ENCODE results near the gene APOBEC4. TPM values are rescaled to one million over a fixed set of nuclear protein-coding genes. Genes with fewer than 3 reads are reported as not detected.
A peak's percentile ranks its signal among the peaks of the same experiment; 100 is the strongest.

The APOBEC4 gene
- total and polyA plus RNA-seq, 2 of the 8 experiments (the other 6 are each of a cell fraction or from before 2014, with no cell fraction given): not detected

- Histone ChIP-seq H2BK5ac (ENCODE audit: low read depth, low read length) (no peak overlapping the region), H4K20me1 (replicated peaks in 1 of 2; ENCODE audit: control insufficient read depth in 1 of 2, insufficient read depth in 2 of 2, low read length in 2 of 2) (peaks cover 0 to 3% of the 10 kb centered on the region in 2 experiments), H3K9me3 (ENCODE audit: insufficient read depth in 2 of 2, low read depth in 1 of 2, low read length in 1 of 2) (no peaks in the 10 kb centered on the region), H4K91ac (replicated peaks; ENCODE audit: insufficient read length, low read length) (no peak overlapping the region), H3K23ac (ENCODE audit: insufficient read length) (no peak overlapping the region), H3K56ac (replicated peaks; ENCODE audit: insufficient read length, low read depth, low read length) (no peak overlapping the region), H3K23me2 (ENCODE audit: low read depth, low read length) (peaks cover 6% of the 10 kb centered on the region), H3K18ac (ENCODE audit: extremely low read depth, low read length) (no peak overlapping the region), H2AK5ac (ENCODE audit: low read depth, low read length) (no peak overlapping the region), H2BK12ac (ENCODE audit: low read depth, low read length) (no peak overlapping the region), H2BK120ac (replicated peaks; ENCODE audit: low read depth, low read length) (no peak overlapping the region), H3K36me3 (ENCODE audit: control insufficient read depth in 2 of 4, insufficient read depth in 4 of 4, low read length in 3 of 4) (peaks cover 2 to 24% (median 14%) of the 10 kb centered on the region in 4 experiments), H3K14ac (ENCODE audit: insufficient read length) (no peak overlapping the region), H3K4me2 (ENCODE audit: insufficient read depth in 1 of 2, low read depth in 2 of 2, low read length in 2 of 2) (peak overlapping the region in 1 of 2 experiments; percentile 98; a peak in 1 of 4 replicates), H3K4ac (replicated peaks; ENCODE audit: insufficient read length, low read depth, low read length) (no peak overlapping the region), H3K27me3 (replicated peaks in 1 of 4; ENCODE audit: control insufficient read depth in 3 of 4, extremely low read depth in 1 of 4, insufficient read depth in 3 of 4, low read length in 3 of 4) (peaks cover 0 to 7% (median 0%) of the 10 kb centered on the region in 4 experiments; a peak in 3 of 7 replicates), H3K4me1 (replicated peaks in 1 of 4; ENCODE audit: control insufficient read depth in 3 of 4, insufficient read depth in 4 of 4, low read length in 3 of 4) (peaks cover 0 to 10% (median 2%) of the 10 kb centered on the region in 4 experiments; a peak in 3 of 7 replicates), H3K27ac (ENCODE audit: low read depth, low read length) (no peak overlapping the region), H3K9ac (replicated peaks in 1 of 4; ENCODE audit: extremely low read depth in 1 of 4, low read depth in 3 of 4, low read length in 3 of 4) (no peak overlapping the region), H3K79me1 (ENCODE audit: low read depth, low read length) (peaks cover 2% of the 10 kb centered on the region; the same call in 1 of the 2 replicates), H4K8ac (ENCODE audit: extremely low read depth, insufficient read depth, low read length) (no peak overlapping the region), H3K79me2 (ENCODE audit: control insufficient read depth in 1 of 2, insufficient read depth in 2 of 2, low read length in 2 of 2) (peaks cover 0 to 34% of the 10 kb centered on the region in 2 experiments; a peak in 2 of 4 replicates), H2AFZ (ENCODE audit: low read length) (no peak overlapping the region), H2BK20ac (ENCODE audit: low read length) (no peak overlapping the region), H4K5ac (ENCODE audit: insufficient read length, low read depth, low read length) (no peak overlapping the region), H2BK15ac (ENCODE audit: low read length) (no peak overlapping the region), H3K4me3 (ENCODE audit: extremely low read depth in 1 of 4, insufficient read depth in 2 of 4, low read depth in 3 of 4, low read length in 4 of 4) (peak overlapping the region in 1 of 4 experiments; percentile 31; a peak in 1 of 8 replicates)
- WGBS, 2 experiments (ENCODE audit: extremely low coverage in 1 of 2, insufficient coverage in 1 of 2, insufficient read length in 1 of 2, insufficient replicate concordance in 2 of 2, low coverage in 1 of 2, low lambda C conversion rate in 2 of 2, missing lambda C conversion rate in 1 of 2): 76% methylated on average over 2 of the region's 2 CpGs; no CpG with 5 or more reads in 1 of the 2 experiments
- POLR2A ChIA-PET (ENCODE audit: partially characterized antibody): interaction anchor here (0.7 to 1.0 kb wide), 2 partner anchors 14 to 274 kb away, joined by 3 read pairs; no protein-coding TSS in a partner anchor
- TF ChIP-seq RAD21 (IDR thresholded peaks at IDR 0.05 in 1 of 2, conservative IDR thresholded peaks at IDR 0.05 in 1 of 2; ENCODE audit: low read depth in 2 of 2, low read length in 2 of 2) (no peak), CEBPB (IDR thresholded peaks at IDR 0.05; ENCODE audit: low read depth, low read length) (peak; percentile 59; the same call in 1 of the 2 replicates)
- no peak for FAIRE-seq
- CTCF ChIA-PET (ENCODE audit: partially characterized antibody): interaction anchor here (0.6 to 4.2 kb wide), 7 partner anchors 9 to 301 kb away, joined by 3 to 19 read pairs (median 4); no protein-coding TSS in a partner anchor
- DNase-seq (ENCODE audit: low read depth in 1 of 2, low spot score in 2 of 2): no peak
Observed at GRCh38 chr1:183632114-183632513, 21.0 kb downstream of the APOBEC4 start.
